ENCODE measurements around the gene LTV1. TPM values are rescaled to one million over a fixed set of nuclear protein-coding genes. Genes with fewer than 3 reads are reported as not detected.

LTV1 gene
- total and polyA plus RNA-seq, 2 of the 8 experiments (the other 6 are each of a cell fraction or from before 2014, with no cell fraction given), result 8.0 to 46.9 TPM

- Histone ChIP-seq H3K36me3 (ENCODE audit: control insufficient read depth in 2 of 4, insufficient read depth in 4 of 4, low read length in 3 of 4) (peaks cover 0 to 66% (median 25%) of the 10 kb centered on the region in 4 experiments; a peak in 7 of 8 replicates), H2BK15ac (ENCODE audit: low read length) (no peak overlapping the region), H3K9ac (replicated peaks in 1 of 4; ENCODE audit: extremely low read depth in 1 of 4, low read depth in 3 of 4, low read length in 3 of 4) (no peak overlapping the region), H4K5ac (ENCODE audit: insufficient read length, low read depth, low read length) (no peak overlapping the region), H3K4me2 (ENCODE audit: insufficient read depth in 1 of 2, low read depth in 2 of 2, low read length in 2 of 2) (no peak overlapping the region), H2AFZ (ENCODE audit: low read length) (no peak overlapping the region), H3K4me3 (ENCODE audit: extremely low read depth in 1 of 4, insufficient read depth in 2 of 4, low read depth in 3 of 4, low read length in 4 of 4) (no peak overlapping the region), H3K4me1 (replicated peaks in 1 of 4; ENCODE audit: control insufficient read depth in 3 of 4, insufficient read depth in 4 of 4, low read length in 3 of 4) (no peaks in the 10 kb centered on the region), H4K20me1 (replicated peaks in 1 of 2; ENCODE audit: control insufficient read depth in 1 of 2, insufficient read depth in 2 of 2, low read length in 2 of 2) (no peaks in the 10 kb centered on the region), H2BK12ac (ENCODE audit: low read depth, low read length) (no peak overlapping the region), H3K23ac (ENCODE audit: insufficient read length) (no peak overlapping the region), H3K9me3 (ENCODE audit: insufficient read depth in 2 of 2, low read depth in 1 of 2, low read length in 1 of 2) (no peaks in the 10 kb centered on the region; a peak in 1 of 4 replicates), H2BK5ac (ENCODE audit: low read depth, low read length) (no peak overlapping the region), H3K14ac (ENCODE audit: insufficient read length) (no peak overlapping the region), H3K79me2 (ENCODE audit: control insufficient read depth in 1 of 2, insufficient read depth in 2 of 2, low read length in 2 of 2) (no peaks in the 10 kb centered on the region), H3K18ac (ENCODE audit: extremely low read depth, low read length) (no peak overlapping the region), H2AK5ac (ENCODE audit: low read depth, low read length) (no peak overlapping the region), H3K27ac (ENCODE audit: low read depth, low read length) (no peak overlapping the region), H4K8ac (ENCODE audit: extremely low read depth, insufficient read depth, low read length) (no peak overlapping the region), H3K79me1 (ENCODE audit: low read depth, low read length) (no peaks in the 10 kb centered on the region), H4K91ac (replicated peaks; ENCODE audit: insufficient read length, low read length) (no peak overlapping the region), H3K23me2 (ENCODE audit: low read depth, low read length) (no peaks in the 10 kb centered on the region), H3K56ac (replicated peaks; ENCODE audit: insufficient read length, low read depth, low read length) (no peak overlapping the region), H2BK120ac (replicated peaks; ENCODE audit: low read depth, low read length) (no peak overlapping the region), H3K4ac (replicated peaks; ENCODE audit: insufficient read length, low read depth, low read length) (no peak overlapping the region), H3K27me3 (replicated peaks in 1 of 4; ENCODE audit: control insufficient read depth in 3 of 4, extremely low read depth in 1 of 4, insufficient read depth in 3 of 4, low read length in 3 of 4) (no peaks in the 10 kb centered on the region), H2BK20ac (ENCODE audit: low read length) (no peak overlapping the region)
- no peak for DNase-seq (ENCODE audit: low read depth in 1 of 2, low spot score in 2 of 2)
- no peak for FAIRE-seq
- CTCF ChIA-PET (ENCODE audit: partially characterized antibody), result interaction anchor here (1.0 to 2.3 kb wide), 2 partner anchors 76 to 159 kb away, joined by 3 to 5 read pairs; no protein-coding TSS in a partner anchor
- WGBS, 2 experiments (ENCODE audit: extremely low coverage in 1 of 2, insufficient coverage in 1 of 2, insufficient read length in 1 of 2, insufficient replicate concordance in 2 of 2, low coverage in 1 of 2, low lambda C conversion rate in 2 of 2, missing lambda C conversion rate in 1 of 2), result 91% methylated on average over 2 of the region's 2 CpGs; no CpG with 5 or more reads in 1 of the 2 experiments
- POLR2A ChIA-PET (ENCODE audit: partially characterized antibody), result interaction anchor here (0.7 to 4.8 kb wide), 4 partner anchors 10 to 319 kb away, joined by 3 to 20 read pairs (median 3); partner anchors contain the start of gene LTV1
- TF ChIP-seq HDAC2 (IDR thresholded peaks at IDR 0.05; ENCODE audit: borderline replicate concordance in 1 of 2, low read depth in 2 of 2, low read length in 2 of 2), result no peak
- TF ChIP-seq JUN (IDR thresholded peaks at IDR 0.05; ENCODE audit: low read depth, low read length), result no peak
- no peak for TF ChIP-seq BACH1 (IDR thresholded peaks at IDR 0.05; ENCODE audit: low read length)
- no peak for TF ChIP-seq TEAD4 (IDR thresholded peaks at IDR 0.05; ENCODE audit: low read depth, low read length)
- no peak for TF ChIP-seq CTBP2 (IDR thresholded peaks at IDR 0.05; ENCODE audit: borderline replicate concordance, insufficient read depth, insufficient read length, low read length)
- TF ChIP-seq SIRT6 (IDR thresholded peaks at IDR 0.05; ENCODE audit: low read length), result no peak
- TF ChIP-seq SRF (IDR thresholded peaks at IDR 0.05; ENCODE audit: low read depth, low read length), result no peak
- TF ChIP-seq ZNF274 (IDR thresholded peaks at IDR 0.05; ENCODE audit: borderline replicate concordance, extremely low read depth, low read length), result no peak
- no peak for TF ChIP-seq CHD1 (IDR thresholded peaks at IDR 0.05; ENCODE audit: low read depth, low read length)
- no peak for TF ChIP-seq RAD21 (IDR thresholded peaks at IDR 0.05 in 1 of 2, conservative IDR thresholded peaks at IDR 0.05 in 1 of 2; ENCODE audit: low read depth in 2 of 2, low read length in 2 of 2)
- no peak for TF ChIP-seq E2F6 (IDR thresholded peaks at IDR 0.05)
- no peak for TF ChIP-seq RXRA (IDR thresholded peaks at IDR 0.05; ENCODE audit: insufficient read depth, low read depth, low read length)
- TF ChIP-seq SP2 (IDR thresholded peaks at IDR 0.05; ENCODE audit: low read length), result no peak
- no peak for TF ChIP-seq TCF12 (IDR thresholded peaks at IDR 0.05; ENCODE audit: low read depth, low read length)
These were observed 20.6 kb downstream of the LTV1 start for GRCh38 chr6:143863771-143864170.

Measured in H1 (cell line).